GM23338 (cell line): Measurements from ENCODE around the gene FLT3.

Experiments
- CREB1 ChIP-seq: fragments of 250-450 bp; sonication (Bioruptor Pico); IDR thresholded peaks from 2 replicates; pipeline ENCODE4 v1.5.0; 2020; ENCODE audit warnings: low read depth, mild to moderate bottlenecking, moderate library complexity
- EZH2 ChIP-seq: fragments of 200-600 bp; sonication (generic); IDR thresholded peaks from one replicate; pipeline ENCODE4 v1.8.0; 2017; ENCODE audit warnings: antibody characterized with exemption, mild to moderate bottlenecking, low read depth; ENCODE audit not compliant: unreplicated experiment
- JUNB ChIP-seq: IDR thresholded peaks from one replicate; pipeline ENCODE4 v1.6.1; 2016; ENCODE audit warnings: antibody characterized with exemption; ENCODE audit not compliant: unreplicated experiment
- POLR2AphosphoS5 ChIP-seq: IDR thresholded peaks from 2 replicates; pipeline ENCODE4 v1.6.1; 2016; ENCODE audit warnings: antibody characterized with exemption, low read depth
- STAT1 ChIP-seq: IDR thresholded peaks from one replicate; pipeline ENCODE4 v1.6.1; 2016; ENCODE audit warnings: antibody characterized with exemption; ENCODE audit not compliant: unreplicated experiment
- TF ChIP-seq, protein P1 (sequence below), 2 experiments: fragments of 200-600 bp in 1 of 2; sonication (generic) in 1 of 2; conservative IDR thresholded peaks; 2 replicates each; pipeline versions ENCODE4 v1.5.1 to v1.6.1; 2016 to 2017; ENCODE audit warnings: antibody characterized with exemption in 2 of 2, low read depth in 2 of 2, mild to moderate bottlenecking in 2 of 2, moderate library complexity in 1 of 2
- TF ChIP-seq, protein P2 (sequence below): IDR thresholded peaks from 2 replicates; pipeline ENCODE4 v1.6.1; 2016; ENCODE audit warnings: antibody characterized with exemption
- TF ChIP-seq, protein P3 (sequence below): IDR thresholded peaks from one replicate; pipeline ENCODE4 v1.6.1; 2018; ENCODE audit warnings: antibody characterized with exemption; ENCODE audit not compliant: unreplicated experiment

DNA sequence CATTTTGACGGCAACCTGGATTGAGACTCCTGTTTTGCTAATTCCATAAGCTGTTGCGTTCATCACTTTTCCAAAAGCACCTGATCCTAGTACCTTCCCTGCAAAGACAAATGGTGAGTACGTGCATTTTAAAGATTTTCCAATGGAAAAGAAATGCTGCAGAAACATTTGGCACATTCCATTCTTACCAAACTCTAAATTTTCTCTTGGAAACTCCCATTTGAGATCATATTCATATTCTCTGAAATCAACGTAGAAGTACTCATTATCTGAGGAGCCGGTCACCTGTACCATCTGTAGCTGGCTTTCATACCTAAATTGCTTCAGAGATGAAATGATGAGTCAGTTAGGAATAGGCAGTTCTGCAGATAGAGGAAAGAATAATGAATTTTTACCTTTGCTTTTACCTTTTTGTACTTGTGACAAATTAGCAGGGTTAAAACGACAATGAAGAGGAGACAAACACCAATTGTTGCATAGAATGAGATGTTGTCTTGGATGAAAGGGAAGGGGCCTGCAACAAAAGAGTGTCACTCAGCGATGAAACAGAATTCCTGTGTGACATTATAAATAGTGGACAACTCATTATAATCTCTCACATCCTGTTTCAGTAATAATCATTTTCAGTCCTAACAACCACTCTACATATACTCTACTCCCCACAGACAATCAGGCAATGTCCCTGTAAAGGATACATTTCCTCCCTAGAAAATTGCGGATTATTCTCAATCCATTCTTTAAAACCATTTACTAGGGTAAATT, 66.3 kb downstream of the FLT3 start:
- TF ChIP-seq, protein P1, sequence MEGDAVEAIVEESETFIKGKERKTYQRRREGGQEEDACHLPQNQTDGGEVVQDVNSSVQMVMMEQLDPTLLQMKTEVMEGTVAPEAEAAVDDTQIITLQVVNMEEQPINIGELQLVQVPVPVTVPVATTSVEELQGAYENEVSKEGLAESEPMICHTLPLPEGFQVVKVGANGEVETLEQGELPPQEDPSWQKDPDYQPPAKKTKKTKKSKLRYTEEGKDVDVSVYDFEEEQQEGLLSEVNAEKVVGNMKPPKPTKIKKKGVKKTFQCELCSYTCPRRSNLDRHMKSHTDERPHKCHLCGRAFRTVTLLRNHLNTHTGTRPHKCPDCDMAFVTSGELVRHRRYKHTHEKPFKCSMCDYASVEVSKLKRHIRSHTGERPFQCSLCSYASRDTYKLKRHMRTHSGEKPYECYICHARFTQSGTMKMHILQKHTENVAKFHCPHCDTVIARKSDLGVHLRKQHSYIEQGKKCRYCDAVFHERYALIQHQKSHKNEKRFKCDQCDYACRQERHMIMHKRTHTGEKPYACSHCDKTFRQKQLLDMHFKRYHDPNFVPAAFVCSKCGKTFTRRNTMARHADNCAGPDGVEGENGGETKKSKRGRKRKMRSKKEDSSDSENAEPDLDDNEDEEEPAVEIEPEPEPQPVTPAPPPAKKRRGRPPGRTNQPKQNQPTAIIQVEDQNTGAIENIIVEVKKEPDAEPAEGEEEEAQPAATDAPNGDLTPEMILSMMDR (conservative IDR thresholded peaks at IDR 0.05; ENCODE audit: low read depth in 2 of 2) = no peak
- TF ChIP-seq EZH2 (no peak), STAT1 (no peak), CREB1 (CRISPR knock-in tag) (no peak), JUNB (no peak), POLR2AphosphoS5 (no peak)
- TF ChIP-seq, protein P2, sequence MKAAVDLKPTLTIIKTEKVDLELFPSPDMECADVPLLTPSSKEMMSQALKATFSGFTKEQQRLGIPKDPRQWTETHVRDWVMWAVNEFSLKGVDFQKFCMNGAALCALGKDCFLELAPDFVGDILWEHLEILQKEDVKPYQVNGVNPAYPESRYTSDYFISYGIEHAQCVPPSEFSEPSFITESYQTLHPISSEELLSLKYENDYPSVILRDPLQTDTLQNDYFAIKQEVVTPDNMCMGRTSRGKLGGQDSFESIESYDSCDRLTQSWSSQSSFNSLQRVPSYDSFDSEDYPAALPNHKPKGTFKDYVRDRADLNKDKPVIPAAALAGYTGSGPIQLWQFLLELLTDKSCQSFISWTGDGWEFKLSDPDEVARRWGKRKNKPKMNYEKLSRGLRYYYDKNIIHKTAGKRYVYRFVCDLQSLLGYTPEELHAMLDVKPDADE = no peak
- TF ChIP-seq, protein P3, sequence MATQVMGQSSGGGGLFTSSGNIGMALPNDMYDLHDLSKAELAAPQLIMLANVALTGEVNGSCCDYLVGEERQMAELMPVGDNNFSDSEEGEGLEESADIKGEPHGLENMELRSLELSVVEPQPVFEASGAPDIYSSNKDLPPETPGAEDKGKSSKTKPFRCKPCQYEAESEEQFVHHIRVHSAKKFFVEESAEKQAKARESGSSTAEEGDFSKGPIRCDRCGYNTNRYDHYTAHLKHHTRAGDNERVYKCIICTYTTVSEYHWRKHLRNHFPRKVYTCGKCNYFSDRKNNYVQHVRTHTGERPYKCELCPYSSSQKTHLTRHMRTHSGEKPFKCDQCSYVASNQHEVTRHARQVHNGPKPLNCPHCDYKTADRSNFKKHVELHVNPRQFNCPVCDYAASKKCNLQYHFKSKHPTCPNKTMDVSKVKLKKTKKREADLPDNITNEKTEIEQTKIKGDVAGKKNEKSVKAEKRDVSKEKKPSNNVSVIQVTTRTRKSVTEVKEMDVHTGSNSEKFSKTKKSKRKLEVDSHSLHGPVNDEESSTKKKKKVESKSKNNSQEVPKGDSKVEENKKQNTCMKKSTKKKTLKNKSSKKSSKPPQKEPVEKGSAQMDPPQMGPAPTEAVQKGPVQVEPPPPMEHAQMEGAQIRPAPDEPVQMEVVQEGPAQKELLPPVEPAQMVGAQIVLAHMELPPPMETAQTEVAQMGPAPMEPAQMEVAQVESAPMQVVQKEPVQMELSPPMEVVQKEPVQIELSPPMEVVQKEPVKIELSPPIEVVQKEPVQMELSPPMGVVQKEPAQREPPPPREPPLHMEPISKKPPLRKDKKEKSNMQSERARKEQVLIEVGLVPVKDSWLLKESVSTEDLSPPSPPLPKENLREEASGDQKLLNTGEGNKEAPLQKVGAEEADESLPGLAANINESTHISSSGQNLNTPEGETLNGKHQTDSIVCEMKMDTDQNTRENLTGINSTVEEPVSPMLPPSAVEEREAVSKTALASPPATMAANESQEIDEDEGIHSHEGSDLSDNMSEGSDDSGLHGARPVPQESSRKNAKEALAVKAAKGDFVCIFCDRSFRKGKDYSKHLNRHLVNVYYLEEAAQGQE = no peak
